Calu3 (cell line): ENCODE measurements around the gene ATXN10. TPM values are rescaled to one million over a fixed set of nuclear protein-coding genes. Genes with fewer than 3 reads are reported as not detected.

ENCODE experiments used
- BruUV-seq: library from RNA; stranded (reverse); fragments of 400-500 nt; replicated peaks from 2 replicates; lab custom pipeline; 2021; lab: Mats Ljungman, UMichigan
- CTCF ChIA-PET: fragments of 300-600 bp; sonication (Branson Sonifier 250); formaldehyde crosslinking; loops from one replicate; lab custom pipeline; 2022; ENCODE audit warnings: antibody characterized with exemption; lab: Charles Lee
- DNase-seq: peaks from one replicate; pipeline ENCODE4 v3.0.0; 2022
- H3K27ac Mint-ChIP-seq: one replicate; pipeline ENCODE4 v1.8.0; 2022; ENCODE audit warnings: mixed read lengths; ENCODE audit not compliant: unreplicated experiment
- H3K27me3 Mint-ChIP-seq: one replicate; pipeline ENCODE4 v1.8.0; 2022; ENCODE audit warnings: mixed read lengths; ENCODE audit not compliant: unreplicated experiment
- H3K36me3 Mint-ChIP-seq: one replicate; pipeline ENCODE4 v1.8.0; 2022; ENCODE audit warnings: mild to moderate bottlenecking, moderate library complexity, mixed read lengths; ENCODE audit not compliant: insufficient read depth, unreplicated experiment
- H3K4me1 Mint-ChIP-seq: one replicate; pipeline ENCODE4 v1.8.0; 2022; ENCODE audit warnings: mild to moderate bottlenecking, low read depth, mixed read lengths; ENCODE audit not compliant: unreplicated experiment
- H3K4me3 Mint-ChIP-seq: one replicate; pipeline ENCODE4 v1.8.0; 2022; ENCODE audit warnings: mild to moderate bottlenecking, low read depth, moderate library complexity, mixed read lengths; ENCODE audit not compliant: unreplicated experiment
- H3K9me3 Mint-ChIP-seq: one replicate; pipeline ENCODE4 v1.8.0; 2022; ENCODE audit warnings: low read depth, mixed read lengths; ENCODE audit not compliant: unreplicated experiment
- intact Hi-C: fragments of 100-400 bp; cut with micrococcal nuclease; formaldehyde crosslinking; loops from one replicate; pipeline ENCODE4 v1.10.0; 2022; ENCODE audit not compliant: unreplicated experiment
- total RNA-seq: library from RNA; stranded (reverse); gene quantifications from 2 replicates; pipeline ENCODE4 v1.2.3, GENCODE V29; 2022
- TF ChIP-seq, protein P1 (sequence below): fragments of 200-600 bp; IDR thresholded peaks from one replicate; pipeline ENCODE4 v1.8.0; 2022; ENCODE audit warnings: antibody characterized with exemption; ENCODE audit not compliant: unreplicated experiment

ATXN10 gene
- total RNA-seq, 1 experiment from 2014 or later = 263 TPM

DNA sequence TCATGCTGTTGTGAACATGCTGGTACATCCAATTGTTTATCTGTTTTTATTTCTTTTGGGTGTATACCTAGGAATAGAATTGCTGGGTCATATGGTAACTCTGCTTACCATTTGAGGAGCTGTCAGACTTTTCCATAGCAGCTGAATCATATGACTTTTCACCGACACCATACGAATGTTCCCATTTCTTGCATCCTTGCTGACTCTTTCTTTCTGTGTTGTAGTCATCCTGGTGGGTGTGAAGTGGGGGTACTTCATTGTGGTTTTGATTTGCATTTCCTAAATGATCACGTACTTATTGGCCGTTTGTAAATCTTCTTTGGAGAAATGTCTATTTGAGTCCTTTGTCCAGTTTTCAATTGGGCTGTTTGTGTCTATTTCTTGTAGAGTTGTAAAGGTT lies 26.5 kb downstream of the ATXN10 start:
- no peak overlapping the region for H3K27ac Mint-ChIP-seq
- no peak for DNase-seq
- no TSS peak for BruUV-seq
- H3K9me3 Mint-ChIP-seq = peaks cover 3% of the 10 kb centered on the region
- intact Hi-C loops = no loop called here
- H3K36me3 Mint-ChIP-seq = peaks cover 71% of the 10 kb centered on the region
- TF ChIP-seq, protein P1, sequence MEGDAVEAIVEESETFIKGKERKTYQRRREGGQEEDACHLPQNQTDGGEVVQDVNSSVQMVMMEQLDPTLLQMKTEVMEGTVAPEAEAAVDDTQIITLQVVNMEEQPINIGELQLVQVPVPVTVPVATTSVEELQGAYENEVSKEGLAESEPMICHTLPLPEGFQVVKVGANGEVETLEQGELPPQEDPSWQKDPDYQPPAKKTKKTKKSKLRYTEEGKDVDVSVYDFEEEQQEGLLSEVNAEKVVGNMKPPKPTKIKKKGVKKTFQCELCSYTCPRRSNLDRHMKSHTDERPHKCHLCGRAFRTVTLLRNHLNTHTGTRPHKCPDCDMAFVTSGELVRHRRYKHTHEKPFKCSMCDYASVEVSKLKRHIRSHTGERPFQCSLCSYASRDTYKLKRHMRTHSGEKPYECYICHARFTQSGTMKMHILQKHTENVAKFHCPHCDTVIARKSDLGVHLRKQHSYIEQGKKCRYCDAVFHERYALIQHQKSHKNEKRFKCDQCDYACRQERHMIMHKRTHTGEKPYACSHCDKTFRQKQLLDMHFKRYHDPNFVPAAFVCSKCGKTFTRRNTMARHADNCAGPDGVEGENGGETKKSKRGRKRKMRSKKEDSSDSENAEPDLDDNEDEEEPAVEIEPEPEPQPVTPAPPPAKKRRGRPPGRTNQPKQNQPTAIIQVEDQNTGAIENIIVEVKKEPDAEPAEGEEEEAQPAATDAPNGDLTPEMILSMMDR = no peak
- CTCF ChIA-PET = no interaction called here
- no peaks in the 10 kb centered on the region for H3K27me3 Mint-ChIP-seq
- peaks cover 7% of the 10 kb centered on the region for H3K4me1 Mint-ChIP-seq
- no peak overlapping the region for H3K4me3 Mint-ChIP-seq

DNA sequence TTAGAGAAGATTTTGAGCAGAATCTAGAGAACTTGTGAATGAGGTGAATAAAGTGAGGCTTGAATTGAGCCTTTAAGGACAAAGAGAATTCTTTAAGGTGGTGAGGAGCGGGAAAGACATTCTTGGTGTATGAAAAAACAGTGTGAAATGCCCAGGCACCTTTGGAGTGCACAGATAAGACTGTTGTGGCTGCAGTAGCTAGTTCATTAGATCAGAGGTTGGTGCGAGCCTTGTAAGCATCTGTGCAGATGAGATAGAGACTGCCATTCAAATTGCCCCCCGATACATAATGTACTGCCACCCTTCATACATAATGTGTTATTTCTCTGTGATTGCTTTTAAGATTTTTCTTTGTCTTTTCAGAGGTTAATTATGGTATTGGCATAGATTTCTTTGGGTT lies 31.3 kb downstream of the ATXN10 start:
- H3K27me3 Mint-ChIP-seq = no peaks in the 10 kb centered on the region

DNA sequence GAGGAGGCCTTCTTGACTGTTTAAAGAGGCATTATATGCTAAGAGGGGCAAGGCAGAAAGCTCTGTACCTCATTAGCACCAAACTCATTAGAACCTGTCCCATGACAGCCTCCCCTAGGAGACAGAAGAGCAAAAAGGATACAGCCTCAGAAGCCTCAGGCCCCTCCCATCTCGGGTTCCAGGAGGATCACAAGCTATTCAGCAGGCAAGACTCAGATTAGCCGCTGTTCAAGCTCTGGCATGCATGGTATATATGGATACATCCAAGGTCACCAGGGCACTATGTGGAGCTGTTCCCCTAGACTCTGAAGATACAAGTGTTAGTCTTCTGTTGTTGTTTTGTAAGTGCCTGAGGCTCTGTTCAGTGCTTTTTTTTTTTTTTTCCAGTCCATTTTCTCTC lies 32.1 kb downstream of the ATXN10 start:
- TF ChIP-seq, protein P1 = no peak
- H3K27me3 Mint-ChIP-seq = no peaks in the 10 kb centered on the region
- no TSS peak for BruUV-seq
- H3K27ac Mint-ChIP-seq = peak overlapping the region; percentile 60
- H3K9me3 Mint-ChIP-seq = no peaks in the 10 kb centered on the region
- CTCF ChIA-PET = interaction anchor here (0.8 kb wide), 1 partner anchor 28 kb away, joined by 7 read pairs; no protein-coding TSS in a partner anchor
- H3K4me3 Mint-ChIP-seq = no peak overlapping the region
- H3K4me1 Mint-ChIP-seq = peaks cover 18% of the 10 kb centered on the region
- peaks cover 60% of the 10 kb centered on the region for H3K36me3 Mint-ChIP-seq
- intact Hi-C loops = no loop called here
- no peak for DNase-seq

More for the DNA sequence above, 31.3 kb downstream of the ATXN10 start:
- H3K36me3 Mint-ChIP-seq = peaks cover 60% of the 10 kb centered on the region
- no peak for DNase-seq
- H3K4me1 Mint-ChIP-seq = peaks cover 13% of the 10 kb centered on the region
- BruUV-seq = no TSS peak
- CTCF ChIA-PET = no interaction called here
- no peak overlapping the region for H3K4me3 Mint-ChIP-seq
- H3K9me3 Mint-ChIP-seq = no peaks in the 10 kb centered on the region
- TF ChIP-seq, protein P1 = no peak
- no peak overlapping the region for H3K27ac Mint-ChIP-seq
- intact Hi-C loops = no loop called here

DNA sequence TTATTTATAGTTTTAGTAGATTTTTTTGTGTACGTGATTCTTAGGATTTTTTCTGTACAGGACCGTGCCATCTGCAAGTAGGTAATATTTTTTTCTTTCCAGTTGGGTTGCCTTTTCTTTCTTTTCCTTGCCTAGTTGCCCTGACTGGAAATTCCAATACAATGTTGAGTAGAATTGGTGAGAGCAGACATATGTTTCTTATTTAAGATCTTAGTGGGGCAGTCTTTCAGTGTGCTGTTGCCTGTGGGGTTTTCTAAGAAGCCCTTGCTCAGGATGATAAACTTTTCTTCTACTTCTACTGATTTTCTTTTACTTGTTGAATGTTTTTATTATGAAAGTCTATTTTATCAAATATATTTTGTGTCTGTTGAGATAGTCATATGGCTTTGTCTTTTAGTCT lies 33.0 kb downstream of the ATXN10 start:
- Mint-ChIP-seq H3K4me1 (peaks cover 25% of the 10 kb centered on the region), H3K27ac (no peak overlapping the region), H3K9me3 (no peaks in the 10 kb centered on the region), H3K27me3 (no peaks in the 10 kb centered on the region), H3K36me3 (peaks cover 64% of the 10 kb centered on the region), H3K4me3 (no peak overlapping the region)
- BruUV-seq = no TSS peak
- intact Hi-C loops = no loop called here
- DNase-seq = no peak
- CTCF ChIA-PET = interaction anchor here (0.8 kb wide), 1 partner anchor 27 kb away, joined by 7 read pairs; no protein-coding TSS in a partner anchor
- TF ChIP-seq, protein P1 = no peak
